GM18951 (cell line): ENCODE results near the gene COL11A2.

Experiments
- POLR2A ChIP-seq: IDR thresholded peaks from 4 replicates; pipeline ENCODE4 v1.6.1; 2011; ENCODE audit warnings: mild to moderate bottlenecking; ENCODE audit not compliant: insufficient read length, insufficient read depth; ENCODE audit errors: extremely low read depth
- in situ Hi-C: fragments of 300-500 bp; cut with MboI; formaldehyde crosslinking; loops from one replicate; pipeline ENCODE4 v1.12.0; 2022; ENCODE audit warnings: low sequenced_read_pairs, mixed read lengths, inconsistent platforms; ENCODE audit not compliant: unreplicated experiment

The COL11A2 gene

DNA sequence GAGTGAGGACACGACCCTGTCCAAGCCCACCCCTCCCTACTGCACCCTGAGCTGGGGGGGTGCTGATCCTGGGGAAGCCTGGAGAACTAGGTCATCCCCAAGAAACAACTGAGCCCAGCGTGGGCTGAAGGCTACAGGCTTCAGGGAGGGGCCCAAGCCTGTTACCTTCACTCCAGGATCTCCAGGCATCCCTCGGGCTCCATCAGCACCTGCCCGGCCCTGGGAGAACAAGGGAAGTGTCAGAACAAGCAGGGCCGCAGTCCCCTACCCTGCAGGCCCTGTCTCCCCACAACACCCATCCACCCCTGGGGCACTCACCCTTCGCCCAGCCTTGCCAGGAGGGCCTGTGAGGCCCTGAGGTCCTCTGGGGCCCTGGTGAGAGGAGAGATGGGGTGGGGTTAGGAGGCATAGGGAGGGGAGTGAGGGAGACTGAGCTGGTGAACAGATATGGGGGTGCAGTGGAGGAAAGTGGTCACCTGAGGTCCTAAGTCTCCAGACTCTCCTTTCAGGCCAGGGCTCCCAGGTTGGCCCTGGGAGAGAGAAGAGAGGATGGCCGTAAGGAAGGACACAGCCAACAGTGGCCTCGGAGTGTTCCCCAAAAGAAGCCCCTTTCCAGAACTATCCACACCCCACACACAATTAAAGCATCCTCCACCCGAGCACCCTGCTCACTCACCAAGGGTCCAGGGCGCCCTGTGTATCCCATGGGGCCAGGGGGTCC, 13.4 kb downstream of the COL11A2 start:
- no peak for TF ChIP-seq POLR2A
- in situ Hi-C loops = no loop called here

DNA sequence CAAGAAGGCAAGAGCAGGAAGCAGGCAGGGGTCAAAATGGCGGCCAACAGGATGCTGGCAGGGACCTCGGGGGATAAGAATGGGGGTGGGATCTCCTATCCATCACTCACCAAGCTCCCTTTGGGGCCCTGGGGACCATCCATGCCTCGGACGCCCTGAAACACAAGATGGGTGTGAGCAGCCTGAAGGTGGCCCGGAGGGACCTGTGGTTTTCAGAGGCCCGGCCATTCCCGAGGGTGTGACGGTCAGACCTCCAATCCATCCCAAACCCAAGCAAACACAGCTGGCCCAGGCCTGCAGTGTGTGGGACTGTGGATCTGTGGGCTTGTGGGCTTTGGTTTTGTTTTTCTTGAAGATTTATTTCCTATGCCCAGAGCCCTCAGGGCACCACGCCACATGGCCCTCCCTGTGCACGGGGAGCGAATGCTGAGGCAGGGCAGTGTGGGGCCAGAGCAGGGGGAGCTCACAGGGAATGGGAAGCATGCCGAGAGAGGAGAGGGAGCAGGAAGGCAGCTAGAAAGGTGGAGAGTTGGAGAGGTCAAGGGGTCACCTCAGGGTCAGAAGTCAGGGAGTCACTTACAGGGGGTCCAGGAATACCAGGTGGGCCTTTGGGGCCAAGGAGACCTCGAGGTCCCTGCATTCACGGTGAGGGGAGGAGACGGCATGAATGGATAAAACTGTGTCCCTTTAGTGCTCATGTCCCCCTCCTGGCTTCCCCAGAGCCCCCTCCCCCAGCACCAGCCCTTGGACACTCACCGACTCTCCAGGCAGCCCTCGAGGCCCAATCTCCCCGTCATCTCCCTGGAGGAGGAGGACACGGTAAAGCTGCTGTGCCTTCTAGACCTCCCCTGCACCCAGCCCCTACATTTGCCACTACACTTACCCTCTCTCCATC, 14.5 kb downstream of the COL11A2 start:
- no peak for TF ChIP-seq POLR2A
- in situ Hi-C loops = no loop called here

DNA sequence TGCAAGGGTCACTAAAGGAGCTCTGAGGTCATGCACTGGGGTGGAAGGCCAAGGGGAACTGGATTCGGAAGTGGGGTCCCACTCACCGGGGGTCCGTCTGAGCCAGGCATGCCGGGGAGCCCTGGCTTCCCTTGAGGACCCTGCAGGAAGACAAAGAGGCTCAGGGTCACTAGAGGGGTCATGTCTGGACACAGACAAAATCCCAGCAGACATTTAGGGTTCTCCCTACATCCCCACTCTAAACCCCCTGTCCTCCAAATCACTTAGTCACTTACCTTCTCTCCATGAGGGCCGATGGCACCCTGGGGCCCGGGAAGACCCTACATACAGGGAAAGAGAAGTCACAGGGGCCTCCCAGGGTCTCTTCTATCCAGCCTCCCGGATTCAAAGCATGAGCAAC, 15.4 kb downstream of the COL11A2 start:
- in situ Hi-C loops = no loop called here
- no peak for TF ChIP-seq POLR2A

DNA sequence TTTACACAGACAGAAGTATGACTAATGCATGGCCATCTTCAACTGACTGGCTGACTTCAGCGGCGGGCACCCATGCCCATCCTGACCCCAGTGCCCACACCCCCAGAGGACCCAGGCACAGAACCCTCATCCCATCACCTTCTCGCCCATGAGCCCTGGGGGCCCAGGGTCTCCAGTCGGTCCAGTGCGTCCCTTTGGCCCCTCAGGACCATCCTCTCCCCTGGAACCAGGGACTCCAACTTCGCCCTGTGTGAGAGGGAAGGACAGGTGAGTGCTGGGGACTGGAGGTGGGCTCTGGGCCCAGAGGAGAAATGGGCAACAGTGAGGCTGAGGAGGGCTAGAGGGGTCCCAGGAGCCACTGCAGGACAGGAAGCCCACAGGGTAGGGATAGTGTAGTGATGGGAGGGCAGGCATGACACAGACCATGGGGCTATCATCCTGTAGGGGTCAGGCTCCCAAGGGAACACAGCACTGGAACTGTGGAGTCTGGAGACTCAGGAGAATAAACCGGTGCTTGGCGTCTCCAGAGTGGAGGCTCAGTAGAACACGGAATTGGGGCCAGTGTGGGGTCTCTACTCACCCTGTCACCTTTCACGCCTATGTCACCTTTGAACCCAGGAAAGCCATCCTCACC, 16.7 kb downstream of the COL11A2 start:
- in situ Hi-C loops = no loop called here
- TF ChIP-seq POLR2A = no peak

DNA sequence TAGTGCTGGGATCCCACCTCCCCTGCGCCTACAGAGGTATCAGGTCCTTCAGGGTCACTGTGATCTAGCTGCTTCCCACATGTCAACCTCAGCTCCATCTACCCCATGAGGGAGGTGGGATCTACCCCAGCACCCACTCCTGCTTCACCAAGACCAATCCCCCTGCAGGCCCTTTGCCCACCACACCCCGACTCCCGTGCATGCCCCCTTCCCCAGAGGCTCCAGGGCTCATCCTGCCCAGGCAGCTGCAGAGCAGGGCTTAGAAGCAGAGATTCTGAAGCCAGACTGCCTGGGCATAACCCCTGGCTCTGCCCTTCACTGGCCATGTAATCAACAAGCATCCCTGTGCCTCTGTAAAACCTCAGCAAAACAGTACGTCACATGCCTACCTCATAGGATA, 17.5 kb downstream of the COL11A2 start:
- in situ Hi-C loops = no loop called here
- no peak for TF ChIP-seq POLR2A

DNA sequence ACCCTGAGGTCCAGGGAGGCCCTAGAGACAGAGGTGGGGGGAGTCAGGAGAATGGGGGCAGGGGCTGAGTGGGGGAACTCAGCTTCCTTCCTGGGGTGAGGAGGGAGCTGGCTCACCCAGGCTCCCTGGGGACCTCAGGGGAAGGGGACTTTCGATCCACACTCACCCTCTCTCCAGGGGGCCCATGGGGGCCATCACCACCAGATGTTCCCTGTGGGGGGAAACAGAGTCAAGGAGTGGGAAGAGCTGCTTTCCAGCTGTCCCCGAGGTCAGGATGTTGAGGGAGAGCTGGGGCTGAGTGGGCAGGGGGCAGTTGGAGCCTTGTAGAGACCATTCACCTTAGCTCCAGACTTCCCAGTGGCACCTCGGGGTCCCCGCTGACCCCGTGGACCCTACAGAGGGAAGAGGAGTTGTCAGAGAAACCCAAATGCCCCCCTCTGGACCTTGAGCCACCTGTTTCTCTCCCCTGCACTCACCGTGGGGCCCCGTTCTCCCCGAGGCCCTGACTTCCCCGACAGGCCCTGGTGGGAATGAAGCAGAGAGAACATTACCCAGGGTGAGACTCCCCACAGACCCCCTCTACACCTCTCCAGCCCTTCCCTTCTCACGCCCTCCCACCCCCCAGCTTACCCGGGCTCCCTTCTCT, 18.6 kb downstream of the COL11A2 start:
- in situ Hi-C loops = no loop called here
- TF ChIP-seq POLR2A = no peak

DNA sequence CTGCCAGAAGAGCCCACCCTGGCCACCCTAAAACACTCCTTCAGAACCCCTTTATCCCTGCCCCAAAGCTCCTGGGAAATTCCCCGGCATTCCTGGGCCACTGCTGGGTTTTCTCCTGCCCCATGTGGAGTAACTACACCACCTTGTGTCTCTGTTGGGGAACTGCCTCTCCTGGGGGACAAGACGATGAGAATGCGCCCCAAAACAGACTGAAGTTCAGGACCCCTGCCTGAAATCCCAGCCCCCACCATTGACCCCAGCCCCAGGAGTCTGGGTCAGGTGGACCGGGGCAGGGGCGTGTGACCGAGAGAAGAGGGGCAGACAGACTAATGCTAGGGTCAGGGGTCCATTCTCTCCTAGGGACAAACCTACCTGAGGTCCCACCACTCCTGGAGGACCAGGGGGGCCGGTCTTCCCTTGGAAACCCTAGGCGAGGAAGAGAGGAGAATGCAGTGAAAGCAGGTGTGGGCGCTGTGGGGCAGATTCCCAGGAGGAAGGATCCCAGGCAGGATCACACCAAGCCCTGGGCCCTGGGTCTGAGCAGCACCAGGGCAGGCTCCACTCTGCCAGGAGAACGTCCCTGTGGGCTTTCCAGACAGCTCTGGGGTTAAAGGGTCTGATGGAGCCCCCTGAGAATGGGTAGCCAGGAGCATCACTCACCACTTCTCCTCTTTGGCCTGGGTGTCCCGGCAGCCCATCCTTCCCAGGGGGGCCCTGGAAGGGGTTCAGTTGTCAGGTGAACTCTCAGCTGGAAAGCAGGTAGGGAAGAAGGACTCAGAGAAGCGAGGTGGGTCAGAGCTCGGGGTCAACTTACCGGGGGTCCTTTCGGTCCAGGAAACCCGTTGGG, 19.4 kb downstream of the COL11A2 start:
- TF ChIP-seq POLR2A = no peak
- in situ Hi-C loops = no loop called here

DNA sequence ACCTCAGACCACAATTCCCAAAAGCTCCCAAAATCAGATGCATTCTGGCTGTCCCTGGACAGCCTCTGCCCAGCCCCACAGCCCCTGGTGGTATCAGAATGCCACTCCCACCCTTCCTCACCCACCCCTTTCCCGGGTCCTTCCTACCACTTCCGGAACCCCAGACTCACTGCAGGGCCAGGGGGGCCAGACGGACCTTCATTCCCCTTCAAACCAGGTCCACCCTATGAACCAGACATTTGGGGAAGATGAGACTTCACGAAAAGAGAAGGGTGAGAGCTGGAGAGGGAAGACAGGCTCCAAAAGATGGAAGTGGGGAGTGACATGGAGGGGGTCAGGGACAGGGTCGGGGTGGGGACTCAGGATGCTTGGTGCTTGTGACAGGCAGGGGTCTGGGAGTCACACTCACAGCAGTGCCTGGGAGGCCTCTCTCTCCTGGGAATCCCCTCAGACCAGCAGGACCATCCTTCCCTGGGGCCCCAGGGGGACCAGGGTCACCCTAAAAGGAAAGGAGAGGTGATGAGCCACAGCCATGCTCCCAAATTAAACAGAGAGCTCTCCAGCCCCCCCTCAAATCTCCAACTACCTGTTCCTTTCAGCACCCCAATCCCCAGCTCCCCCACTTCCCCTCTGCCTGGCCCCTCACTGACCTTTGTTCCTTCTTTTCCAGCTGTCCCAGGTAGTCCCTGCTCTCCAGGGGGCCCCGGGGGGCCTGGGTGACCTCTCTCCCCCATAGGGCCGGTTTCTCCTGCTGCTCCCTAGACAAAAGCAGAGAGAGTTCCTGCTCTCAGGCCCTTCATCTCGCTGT, 20.2 kb downstream of the COL11A2 start:
- no peak for TF ChIP-seq POLR2A
- in situ Hi-C loops = no loop called here

DNA sequence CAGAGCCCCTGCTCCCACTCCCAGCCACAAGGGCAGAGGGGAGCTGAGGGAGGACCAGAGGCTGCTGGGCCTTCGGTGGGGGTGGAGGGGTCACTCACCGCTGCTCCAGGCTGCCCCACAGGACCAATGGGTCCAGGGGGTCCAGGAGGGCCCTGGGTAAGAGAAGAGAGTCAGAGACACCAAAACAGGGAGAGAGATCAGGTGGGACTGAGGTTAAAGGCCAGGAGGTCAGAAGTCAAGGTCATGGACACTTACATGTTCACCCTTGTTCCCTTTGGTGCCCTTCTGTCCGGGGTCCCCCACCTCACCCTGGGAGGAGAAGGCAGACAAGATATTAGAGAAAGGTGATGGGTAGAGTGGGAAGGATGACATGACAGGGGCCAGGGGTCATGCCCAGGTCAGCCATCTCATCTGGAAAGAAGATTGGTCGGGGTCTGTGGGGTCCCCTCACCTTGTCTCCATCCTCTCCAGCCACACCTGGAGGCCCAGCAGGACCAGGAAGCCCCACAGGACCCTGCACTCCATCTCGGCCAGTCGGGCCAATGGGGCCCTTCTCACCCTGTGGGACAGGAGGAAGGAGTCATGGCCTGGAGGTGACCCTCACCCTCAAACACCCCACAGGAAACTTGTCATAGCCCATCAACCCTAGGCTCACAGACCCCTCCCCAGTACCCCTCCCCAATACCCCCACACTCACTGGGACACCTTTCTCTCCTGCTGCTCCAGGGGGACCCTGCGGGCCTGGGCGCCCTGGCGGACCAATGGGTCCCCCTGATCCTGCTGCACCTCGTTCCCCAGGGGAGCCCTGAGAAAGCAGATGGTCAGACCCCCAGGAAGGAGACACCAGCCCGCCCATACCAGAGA, 21.0 kb downstream of the COL11A2 start:
- no peak for TF ChIP-seq POLR2A
- in situ Hi-C loops = no loop called here

DNA sequence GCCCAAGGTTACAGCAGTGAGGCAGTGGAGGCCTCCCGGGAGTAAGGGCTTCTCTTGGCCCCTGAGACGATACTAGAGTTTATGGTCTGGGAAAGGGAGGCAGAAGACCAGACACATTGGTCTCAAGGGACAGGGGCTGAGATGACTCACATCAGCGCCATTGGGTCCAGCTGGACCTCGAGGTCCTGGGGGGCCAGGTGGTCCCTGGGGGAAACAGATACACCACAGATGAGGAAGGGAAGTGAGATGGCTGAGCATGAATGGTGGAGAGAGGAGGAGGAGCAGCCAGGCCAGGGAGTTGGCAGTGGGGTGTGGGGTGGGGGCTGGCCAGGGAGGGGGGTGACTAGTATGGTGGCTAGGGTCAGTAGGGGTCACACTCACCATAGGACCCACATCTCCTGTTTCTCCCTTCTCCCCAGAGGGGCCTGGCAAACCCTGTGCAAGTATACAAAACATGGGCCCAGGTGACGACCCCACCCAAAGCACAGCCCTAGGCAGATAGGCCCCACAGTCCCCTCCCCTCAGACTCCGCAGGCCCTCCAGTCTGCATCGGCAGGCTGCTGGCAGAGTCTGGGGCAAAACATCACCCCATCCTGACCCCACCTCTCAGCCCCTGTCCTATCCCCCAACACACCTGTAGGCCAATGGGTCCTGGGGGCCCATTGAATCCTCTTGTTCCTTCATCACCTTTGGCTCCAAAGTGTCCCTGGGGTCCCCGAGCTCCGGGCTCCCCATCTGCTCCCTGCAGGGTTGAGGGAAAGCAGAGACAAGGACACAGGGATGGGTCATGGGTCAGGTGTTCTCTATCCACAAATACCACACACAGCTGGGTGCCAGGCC, 21.9 kb downstream of the COL11A2 start:
- in situ Hi-C loops = no loop called here
- no peak for TF ChIP-seq POLR2A
